Head of caudate nucleus (tissue), 42 donors: ENCODE results near the gene TMEM204.

Experiments
- DNase-seq, 42 donors: peaks; one replicate each; pipeline versions ENCODE4 v3.0.0 to v3.0.0-alpha.2; 2020 to 2021; ENCODE audit warnings: mixed read lengths in 7 of 42
- intact Hi-C: fragments of 100-400 bp; cut with DNase I; formaldehyde crosslinking; loops from one replicate; pipeline ENCODE4 v1.15.0; 2022

The TMEM204 gene

DNA sequence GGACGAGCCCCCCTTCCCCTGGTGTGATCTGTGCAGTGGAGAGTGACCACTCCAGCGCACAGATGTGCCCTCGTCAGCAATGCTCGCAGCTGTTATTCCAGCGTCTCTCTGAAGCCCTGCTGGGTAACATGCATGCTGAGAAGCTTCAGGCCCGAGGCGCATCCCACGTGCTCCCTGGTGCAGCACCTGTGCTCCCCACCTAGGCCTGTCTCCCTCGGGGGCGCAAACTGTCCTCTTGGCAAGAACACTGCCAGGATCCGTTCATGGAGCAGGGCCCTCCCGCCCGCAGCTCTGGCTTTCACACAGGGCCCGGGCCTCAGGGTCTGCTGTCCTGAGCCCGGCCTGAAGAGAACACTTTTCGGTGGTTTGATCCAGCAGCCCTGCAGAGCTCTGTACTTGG is 13.0 kb downstream of the TMEM204 start:
- intact Hi-C loops, result no loop called here
- DNase-seq, result no peak

DNA sequence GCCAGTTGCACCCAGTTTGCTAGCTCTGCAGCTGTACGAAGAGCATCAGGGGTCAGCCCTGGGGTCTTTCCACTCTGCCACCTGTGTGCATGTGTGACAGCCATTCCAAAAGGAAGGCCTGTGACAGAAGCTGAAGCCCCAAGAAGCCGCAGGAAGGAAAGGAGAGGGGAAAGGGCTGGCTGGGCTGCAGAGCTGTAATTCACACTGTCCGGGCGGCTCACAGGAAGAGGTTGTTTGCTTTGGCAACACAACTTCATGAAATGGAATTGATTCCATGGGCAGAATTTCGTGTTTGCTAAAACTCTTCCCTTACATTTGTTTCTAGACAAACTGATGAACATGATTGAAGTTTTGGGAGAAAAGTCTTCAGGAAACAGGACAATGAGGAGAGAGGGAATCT is 14.8 kb downstream of the TMEM204 start:
- intact Hi-C loops, result no loop called here
- no peak for DNase-seq

DNA sequence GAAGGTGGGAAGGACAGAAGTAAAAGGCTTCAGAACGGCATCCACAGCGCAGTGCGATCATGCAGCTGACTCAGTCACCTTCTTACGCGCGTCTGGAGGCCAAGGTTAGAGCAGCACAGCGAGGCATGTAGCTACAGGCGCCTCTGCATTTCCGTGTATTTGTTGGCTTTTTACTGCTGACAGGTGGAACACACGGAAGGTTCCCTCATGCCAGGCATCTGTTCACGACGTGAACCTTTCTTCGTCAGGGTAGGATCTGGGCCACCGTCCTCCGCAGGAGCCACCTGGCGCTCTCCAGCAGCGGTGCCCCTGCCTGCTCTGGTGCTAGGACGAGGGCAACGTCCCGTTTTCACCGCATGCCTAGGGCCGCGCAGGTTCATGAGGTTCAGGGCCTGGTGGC is 15.3 kb downstream of the TMEM204 start:
- intact Hi-C loops, result no loop called here
- DNase-seq, result no peak

DNA sequence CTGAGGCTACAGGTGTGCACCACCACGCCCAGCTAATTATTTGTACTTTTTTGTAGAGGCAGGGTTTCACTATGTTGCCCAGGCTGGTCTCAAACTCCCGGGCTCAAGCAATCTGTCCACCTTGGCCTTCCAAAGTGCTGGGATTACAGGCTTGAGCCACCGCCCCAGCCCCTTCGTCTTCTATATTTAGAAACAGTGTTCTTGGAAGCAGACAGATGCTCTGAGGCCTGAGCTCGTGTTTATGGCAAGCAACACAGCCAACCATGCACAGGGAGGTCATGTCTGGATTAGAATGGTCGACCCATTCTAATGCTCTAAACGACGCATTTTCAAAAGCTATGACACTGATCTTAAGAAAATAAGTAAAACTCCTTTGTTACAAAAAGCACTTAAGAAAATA is 16.6 kb downstream of the TMEM204 start:
- DNase-seq, result no peak
- intact Hi-C loops, result no loop called here

DNA sequence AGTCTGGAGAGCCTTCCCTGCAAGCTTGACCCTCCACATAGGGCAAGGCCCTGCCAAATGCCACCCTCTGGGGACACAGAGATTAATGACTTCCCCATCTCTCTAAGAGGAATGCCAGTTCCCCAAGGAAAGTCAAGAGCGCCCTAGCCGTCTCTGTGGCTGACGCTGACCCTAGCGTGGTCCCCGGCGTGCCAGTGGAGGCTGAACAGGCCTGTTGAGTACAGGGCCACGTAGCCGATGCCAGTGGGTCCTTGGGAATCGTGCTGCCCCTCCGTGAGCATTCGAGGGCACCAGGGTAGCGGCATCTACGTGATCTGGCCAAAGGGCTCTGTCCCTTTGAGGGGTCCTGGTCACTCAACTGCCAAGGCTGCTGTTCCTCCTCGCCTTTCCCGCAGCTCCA is 17.2 kb downstream of the TMEM204 start:
- intact Hi-C loops, result no loop called here
- no peak for DNase-seq

DNA sequence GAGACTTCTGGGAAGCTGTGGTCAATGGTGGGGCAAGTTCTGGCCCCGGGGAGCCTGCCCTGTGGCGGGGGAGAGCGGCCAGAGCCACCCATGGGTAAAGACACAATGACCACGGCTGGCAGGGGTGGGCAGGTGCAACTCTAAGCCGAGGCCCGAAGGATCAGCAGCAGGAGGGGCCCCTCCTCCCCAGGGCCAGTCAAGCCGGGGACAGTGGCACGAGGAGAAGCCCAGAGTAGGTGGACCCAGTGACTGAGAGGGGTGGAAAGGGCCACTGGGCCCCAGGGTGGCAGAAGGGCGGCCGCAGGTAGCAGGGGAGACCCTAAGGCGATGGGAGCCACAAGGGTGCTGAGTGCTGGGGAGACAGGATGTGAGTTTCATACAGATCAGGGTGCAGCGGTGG is 17.7 kb downstream of the TMEM204 start:
- DNase-seq, result no peak

DNA sequence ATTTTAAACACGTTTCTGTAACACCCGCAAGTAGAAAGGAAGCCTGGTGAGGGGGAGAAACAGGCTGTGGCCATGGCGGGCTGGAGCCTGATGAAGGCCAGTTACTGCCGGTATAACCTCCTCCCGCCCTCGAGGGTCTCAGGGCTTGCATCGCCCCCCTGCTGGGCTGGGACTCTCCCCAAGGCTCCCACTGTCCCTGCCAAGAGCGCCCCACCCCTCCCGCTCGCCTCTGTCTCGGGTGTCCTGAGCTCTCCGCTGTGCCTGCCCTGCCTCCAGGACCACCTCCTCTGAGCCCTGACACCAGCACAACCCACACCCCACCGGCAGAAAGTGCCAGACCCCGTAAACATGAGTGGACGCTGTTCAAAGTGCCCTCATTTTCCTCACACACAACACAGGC is 18.7 kb downstream of the TMEM204 start:
- no peak for DNase-seq
- intact Hi-C loops, result no loop called here

More for the DNA sequence above, 17.7 kb downstream of the TMEM204 start:
- intact Hi-C loops, result no loop called here

DNA sequence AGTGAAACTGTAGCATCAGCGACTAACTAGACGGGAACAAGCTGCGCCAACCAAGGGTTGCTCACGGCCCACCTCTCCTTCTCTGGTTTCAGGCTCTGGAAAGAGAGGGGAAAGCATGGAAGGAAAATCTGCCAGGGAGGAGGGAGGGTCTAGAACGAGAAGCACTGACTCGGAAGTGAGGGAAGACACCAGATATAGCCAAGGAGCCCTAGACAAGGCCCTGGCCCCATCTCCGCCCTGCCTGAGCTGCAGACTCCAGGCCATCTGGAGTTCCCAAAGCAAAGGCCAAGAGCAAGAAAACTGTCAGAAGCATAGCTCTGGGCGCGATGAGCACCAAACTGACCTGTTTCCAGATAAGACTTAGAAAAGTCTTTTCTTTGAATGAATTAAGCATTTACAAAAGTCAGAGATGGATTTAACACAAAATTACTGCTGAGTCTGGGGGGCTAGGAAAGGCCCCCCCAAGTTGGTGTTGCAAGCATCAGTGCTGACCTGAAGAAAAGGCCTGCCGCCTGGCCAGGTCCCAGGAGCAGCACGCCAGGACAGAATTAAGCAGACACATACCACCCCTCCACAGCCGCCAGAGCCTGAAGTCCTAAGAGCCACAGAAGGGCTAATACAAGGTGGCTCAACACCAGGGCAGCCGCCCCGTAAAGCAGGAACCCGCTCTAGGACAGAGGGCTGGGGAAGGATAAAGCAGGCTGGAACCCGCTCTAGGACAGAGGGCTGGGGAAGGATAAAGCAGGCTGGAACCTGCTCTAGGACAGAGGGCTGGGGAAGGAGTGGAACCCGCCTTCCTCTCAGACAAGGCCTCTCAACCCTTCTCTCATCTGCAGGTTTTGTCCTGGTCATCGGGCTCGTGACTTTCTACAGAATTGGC is 20.7 kb downstream of the TMEM204 start:
- intact Hi-C loops, result no loop called here
- DNase-seq, result no peak

DNA sequence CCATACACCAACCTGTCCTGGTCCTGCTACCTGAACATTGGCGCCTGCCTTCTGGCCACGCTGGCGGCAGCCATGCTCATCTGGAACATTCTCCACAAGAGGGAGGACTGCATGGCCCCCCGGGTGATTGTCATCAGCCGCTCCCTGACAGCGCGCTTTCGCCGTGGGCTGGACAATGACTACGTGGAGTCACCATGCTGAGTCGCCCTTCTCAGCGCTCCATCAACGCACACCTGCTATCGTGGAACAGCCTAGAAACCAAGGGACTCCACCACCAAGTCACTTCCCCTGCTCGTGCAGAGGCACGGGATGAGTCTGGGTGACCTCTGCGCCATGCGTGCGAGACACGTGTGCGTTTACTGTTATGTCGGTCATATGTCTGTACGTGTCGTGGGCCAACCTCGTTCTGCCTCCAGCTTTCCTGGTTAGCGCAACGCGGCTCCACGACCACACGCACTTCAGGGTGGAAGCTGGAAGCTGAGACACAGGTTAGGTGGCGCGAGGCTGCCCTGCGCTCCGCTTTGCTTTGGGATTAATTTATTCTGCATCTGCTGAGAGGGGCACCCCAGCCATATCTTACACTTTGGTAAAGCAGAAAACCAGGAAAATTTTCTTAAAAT is 21.5 kb downstream of the TMEM204 start:
- no peak for DNase-seq
- intact Hi-C loops, result no loop called here

DNA sequence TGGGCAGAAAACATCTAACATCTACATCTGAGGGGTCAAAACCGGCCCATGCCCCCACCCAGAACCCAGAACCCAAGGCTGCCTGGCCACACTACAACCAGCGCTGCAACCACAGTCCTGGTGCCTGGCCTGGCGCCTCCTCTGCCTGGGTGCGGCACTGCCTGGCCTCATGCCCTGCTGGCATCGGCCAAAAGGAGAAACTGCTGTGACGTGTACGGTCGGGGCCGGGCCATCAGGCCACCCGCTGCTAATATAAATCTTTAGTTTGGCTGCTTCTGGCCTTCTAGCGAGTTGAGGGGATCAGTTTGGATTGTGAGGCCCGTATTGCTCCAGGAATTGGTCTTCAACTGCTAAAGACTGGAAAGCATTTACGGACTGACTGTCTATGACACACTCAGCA is 22.8 kb downstream of the TMEM204 start:
- intact Hi-C loops, result no loop called here
- DNase-seq, result no peak

DNA sequence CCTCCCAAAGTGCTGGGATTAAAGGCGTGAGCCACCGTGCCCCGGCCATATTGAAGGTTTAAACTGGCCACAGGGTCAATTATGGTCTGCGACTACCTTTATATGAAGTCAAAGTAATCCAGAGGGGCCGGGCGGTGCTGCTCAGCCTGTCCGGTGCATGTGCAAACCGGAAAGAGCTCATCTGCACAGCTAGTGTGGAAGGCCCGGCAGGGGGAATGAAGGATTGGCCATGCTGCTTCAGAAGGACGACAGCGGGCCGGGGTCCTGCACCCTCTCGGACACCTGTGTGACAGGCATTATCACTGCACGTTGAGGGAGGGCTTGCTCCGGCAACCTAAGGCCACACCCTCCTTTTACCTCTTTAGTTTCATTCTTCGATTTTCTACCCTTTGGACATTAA is 23.6 kb downstream of the TMEM204 start:
- DNase-seq, result no peak
- intact Hi-C loops, result no loop called here

DNA sequence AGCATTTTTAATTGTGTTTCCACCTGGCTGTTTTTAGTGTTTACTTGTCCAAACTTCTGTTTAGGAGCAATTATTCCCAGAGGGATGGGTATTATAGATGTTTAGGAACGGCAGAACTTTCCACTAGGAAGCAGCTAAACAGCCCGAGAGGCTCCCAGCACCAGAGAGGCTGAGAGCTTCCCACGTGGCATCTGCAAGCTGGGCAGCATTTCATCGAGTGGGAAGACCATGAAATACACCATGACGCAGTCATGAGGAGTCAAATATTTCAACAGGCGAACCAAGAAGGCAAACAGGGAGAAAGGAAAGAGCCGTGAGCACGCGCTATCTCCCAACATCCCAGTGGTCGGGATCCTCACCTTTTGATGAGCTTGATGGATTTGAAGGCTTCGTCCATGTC is 24.1 kb downstream of the TMEM204 start:
- intact Hi-C loops, result no loop called here
- no peak for DNase-seq

DNA sequence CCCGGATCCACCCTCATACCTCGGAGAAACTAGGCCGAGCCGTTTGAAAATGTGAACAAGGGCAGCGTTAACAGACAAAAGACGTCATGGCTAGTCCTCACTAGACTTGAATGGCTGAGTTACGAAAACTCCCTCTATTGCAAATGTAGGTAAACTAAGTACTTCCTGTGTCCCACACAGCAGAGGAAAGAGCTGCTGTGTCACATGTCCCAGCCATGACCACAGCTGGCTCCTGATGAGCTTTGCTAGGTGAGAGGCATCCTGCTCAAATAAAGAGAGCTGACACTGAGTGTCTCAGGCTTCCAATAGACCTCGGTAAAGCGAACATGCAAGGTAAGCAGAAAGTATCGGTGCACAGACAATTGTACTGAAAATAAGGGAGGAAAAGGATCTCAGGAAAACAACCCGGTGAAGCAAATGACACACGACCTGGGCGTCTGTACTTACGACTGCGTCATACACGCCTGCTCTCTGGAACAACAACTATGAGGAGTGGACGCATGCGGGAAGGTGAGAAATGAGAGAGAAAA is 26.0 kb downstream of the TMEM204 start:
- intact Hi-C loops, result no loop called here
- DNase-seq, result no peak

DNA sequence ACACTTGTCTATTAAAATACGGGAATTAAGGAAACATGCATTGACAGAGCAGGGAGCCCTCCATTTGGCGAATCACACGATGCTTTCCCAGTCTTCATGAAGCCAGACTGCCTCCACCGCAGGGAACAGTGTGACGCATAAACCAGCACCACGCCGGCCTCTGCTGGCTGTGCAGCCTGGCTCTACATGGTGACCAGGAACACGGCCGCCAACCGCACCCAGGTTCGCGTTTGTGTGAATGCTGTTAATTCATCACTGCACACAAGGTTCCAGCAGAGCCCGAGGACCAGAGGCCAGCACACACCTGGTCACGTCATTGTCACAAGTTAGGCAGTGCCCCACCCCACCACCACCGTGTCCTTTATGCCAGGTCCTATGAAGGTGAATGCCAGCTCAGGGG is 26.7 kb downstream of the TMEM204 start:
- intact Hi-C loops, result no loop called here
- no peak for DNase-seq

DNA sequence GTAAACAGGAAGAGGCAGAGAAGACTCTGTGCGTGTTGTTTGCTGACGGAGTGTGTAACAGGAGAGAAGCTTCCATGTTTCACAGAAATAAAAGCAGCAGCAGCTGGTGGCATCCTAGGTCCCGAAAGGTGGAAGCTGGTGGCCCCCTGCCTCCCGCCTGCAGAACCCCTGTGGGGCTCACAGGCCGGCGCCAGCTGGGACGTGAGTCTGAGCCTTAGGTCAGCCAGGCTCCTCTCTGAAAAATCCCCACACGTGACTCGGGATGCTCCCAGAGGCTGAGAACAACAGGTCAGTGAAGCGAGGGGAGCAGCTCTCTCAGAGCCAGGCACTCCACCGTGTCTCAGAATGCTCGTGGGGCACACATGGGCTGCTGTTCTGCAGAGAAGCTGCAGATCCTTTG is 27.4 kb downstream of the TMEM204 start:
- DNase-seq, result no peak
- intact Hi-C loops, result no loop called here

DNA sequence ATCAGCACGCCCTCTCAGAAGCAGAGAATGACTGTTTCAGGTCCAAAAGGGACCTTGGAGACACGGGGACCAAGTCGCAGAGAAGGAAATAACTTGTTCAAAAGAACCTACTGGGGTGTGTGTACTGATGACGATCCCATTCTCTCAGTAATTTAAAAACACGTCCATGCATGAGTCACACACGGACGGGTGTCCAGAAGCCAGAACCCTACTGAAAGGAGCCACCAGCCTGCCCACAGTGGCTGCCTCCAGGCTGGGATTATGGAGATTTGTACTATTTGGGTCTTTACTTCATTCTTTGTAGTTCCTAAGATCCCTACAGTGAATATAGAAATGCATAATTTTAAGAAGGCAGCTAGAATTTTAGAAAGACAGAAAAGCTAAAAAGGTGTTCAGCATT is 27.8 kb downstream of the TMEM204 start:
- intact Hi-C loops, result no loop called here
- DNase-seq, result no peak

DNA sequence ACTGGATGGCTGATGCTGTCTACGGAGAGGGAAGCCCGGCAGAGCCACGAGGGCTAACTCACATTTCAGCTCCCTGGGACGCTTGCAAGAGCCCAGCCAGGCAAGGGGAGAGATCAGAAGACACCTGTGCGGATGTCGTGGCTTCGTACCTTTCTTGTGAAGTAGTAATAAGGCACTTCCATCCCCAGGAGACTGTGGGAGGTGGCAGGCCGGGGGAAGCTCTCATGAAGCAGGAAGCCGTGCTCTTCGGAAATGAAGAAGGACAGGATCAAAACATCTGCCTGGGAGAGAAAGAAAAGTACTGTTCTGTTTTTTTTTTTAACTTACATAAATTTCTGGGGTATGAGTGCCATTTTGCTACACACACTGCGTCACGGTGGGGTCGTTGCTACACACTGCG is 28.4 kb downstream of the TMEM204 start:
- peak in 29 of 42 donors; percentile 6 to 75 (median 37) for DNase-seq
- intact Hi-C loops, result no loop called here

DNA sequence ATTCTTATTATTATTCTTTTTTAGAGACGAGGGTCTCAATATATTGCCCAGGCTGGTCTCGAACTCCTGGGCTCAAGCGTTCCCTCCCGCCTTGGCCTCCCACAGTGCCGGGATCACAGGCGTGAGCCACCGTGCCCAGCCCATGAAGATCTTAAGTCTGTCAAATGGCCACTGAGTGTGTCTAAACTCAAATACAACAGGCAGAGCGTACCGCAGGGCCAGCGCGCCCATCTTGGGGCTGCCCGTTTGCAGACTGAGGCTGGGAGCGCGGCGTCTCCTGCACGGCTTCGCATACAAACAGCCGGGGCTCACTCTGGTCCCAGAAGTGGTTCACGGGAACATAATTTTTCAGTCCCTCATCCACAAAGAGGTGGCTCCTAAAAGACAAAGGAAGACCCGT is 30.3 kb downstream of the TMEM204 start:
- DNase-seq, result no peak
- intact Hi-C loops, result no loop called here

DNA sequence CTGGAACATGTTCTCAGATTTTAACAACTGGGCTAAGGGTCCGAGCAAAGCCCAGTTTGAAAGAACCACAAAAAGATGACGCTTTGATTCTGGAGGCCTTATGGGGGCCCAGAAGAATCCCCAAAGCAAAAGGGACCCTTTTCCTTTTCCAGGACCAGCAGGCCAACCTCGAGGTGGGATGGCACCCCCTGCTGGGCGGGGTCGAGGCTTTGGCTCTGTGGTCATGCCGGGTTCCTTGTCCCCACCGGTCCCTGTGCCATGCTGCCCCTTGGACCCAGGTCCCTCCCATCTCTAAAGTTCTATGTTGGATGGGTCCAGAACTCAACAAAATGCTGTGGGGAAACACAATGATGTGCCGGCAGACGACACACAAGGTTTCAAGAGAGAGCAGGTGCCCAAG is 30.9 kb downstream of the TMEM204 start:
- DNase-seq, result no peak
- intact Hi-C loops, result no loop called here

DNA sequence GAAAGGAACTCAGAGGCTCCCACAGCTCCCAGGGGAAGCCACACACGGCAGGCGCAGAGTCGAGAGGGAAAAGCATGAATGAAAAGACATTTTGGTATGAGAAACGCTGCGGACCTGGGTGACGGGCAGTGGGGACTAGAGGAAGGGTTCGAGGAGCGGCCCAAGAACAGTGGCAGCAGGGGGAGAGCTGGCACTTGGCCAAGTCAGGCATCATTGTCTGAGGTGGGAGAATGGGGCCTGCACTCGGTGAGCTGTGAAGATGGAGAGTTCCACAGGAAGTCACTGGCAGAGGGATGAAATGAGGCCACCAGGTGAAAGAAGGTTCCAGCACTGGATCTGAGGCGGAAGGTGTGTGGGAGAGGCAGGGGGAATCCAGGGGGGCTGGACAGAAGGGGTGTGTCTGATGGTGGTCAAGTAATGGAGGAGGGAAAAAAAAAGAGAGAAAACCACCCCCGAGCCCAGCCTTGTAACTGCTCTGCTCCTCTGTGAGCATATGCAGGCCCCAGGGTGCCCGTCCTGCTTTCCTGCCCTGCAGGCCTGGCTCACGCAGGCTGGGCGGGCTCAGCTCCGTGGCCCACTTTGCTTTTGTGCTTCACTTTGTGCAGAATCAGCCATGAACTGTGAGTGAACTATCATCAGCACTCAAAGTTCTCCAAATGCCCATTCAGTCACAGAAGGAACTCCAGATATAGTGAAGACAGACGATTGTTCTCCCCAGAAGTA is 31.8 kb downstream of the TMEM204 start:
- no peak for DNase-seq
- intact Hi-C loops, result no loop called here
